Endometrial microvascular endothelial cells (primary cell): ENCODE data around the gene FANCE. TPM values are rescaled to one million over a fixed set of nuclear protein-coding genes. Genes with fewer than 3 reads are reported as not detected.

Experiments used
- in situ Hi-C: cut with HindIII; loops from 2 replicates; pipeline ENCODE4 v1.10.0; 2017; ENCODE audit warnings: low sequenced_read_pairs, low pct_unique_long_range_greater_than_20kb; ENCODE audit errors: inconsistent ontology term
- total RNA-seq: library from RNA; depleted of rRNA; stranded (reverse); fragments of >200 nt; gene quantifications from one replicate; pipeline ENCODE4 v1.2.3, GENCODE V29; 2015; ENCODE audit errors: inconsistent ontology term

Gene FANCE
- total RNA-seq, 1 donor from 2014 or later = 10.6 TPM

DNA sequence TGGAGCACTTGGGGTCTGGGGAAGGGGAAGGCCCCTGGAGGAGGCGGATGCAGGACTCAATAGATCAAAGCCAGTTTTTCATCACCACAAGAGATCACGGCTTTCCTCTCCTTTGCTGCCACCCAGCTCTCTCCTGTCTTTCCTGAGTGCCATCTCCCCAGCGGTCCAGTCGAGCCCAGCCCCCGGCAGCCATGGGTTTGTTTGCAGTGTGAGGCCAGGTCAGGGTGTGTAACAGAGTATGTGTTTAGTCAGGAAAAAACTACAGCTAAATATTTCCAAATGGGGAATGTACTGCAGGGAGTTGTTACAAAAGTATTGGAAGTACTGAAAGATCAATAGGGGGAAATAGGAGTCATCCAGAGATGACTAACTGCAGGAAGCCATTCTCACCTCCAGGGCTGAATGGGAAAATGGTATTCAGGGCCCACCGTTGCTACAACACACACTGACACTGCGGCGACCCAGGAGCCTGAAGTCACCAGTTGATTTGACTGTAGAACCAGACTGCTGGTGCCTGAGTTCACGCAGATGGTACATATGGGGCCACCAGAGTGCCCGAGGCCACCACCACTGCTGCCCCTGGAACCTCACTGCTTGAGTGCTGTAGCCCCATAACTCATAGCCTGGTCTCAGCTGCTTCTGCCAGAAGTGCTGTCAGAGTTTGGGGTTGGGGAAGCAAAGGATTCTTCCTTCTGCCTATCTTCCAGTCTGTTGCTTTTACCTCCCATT is 23.6 kb upstream of the FANCE start:
- in situ Hi-C loops = loop anchor here (25.0 kb wide), 1 partner anchor 91 kb away; the partner anchor contains the start of gene PPARD

DNA sequence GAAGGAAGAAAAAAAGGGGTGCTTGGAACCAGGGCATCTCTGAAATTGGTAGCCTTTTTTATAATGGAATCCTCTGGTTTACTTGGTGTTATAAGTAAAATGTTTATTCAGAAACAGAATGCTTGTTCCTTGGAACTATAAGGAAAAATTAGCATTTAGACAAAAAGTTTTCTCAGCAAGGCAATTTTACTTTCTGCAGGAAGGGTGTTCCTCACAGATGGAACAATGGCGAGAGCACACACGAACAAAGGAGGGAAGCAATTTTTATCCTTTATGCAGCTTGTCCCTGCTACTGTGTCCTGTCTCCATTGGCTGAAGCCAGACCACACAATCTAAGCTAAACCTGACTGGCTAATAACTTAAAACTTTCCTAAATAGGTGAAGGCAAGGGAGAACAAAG is 22.7 kb upstream of the FANCE start:
- in situ Hi-C loops = loop anchor here (25.0 kb wide), 1 partner anchor 92 kb away; the partner anchor contains the start of gene PPARD

DNA sequence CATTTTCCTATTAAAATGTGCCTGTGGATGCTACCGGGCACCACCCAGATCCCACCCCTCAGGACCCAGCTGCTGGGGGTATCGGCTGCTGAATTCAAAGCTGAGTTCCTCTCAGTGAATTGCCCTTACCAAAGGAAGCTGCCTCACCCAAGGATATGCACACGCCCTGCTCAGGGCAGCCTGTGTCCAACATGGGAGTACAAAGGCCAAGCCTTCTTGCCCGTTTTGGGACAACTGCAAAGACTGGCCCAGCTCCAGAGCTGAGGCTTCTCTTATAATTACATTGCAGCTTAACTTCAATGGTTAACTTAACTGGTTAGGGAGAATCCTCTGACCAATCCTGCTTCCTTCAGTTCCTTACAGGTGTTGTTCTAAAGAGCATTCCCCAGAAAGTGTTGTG is 19.8 kb upstream of the FANCE start:
- in situ Hi-C loops = loop anchor here (25.0 kb wide), 1 partner anchor 95 kb away; the partner anchor contains the start of gene PPARD

GRCh38 chr6:35432702-35433101 is 19.4 kb upstream of the FANCE start:
- in situ Hi-C loops = loop anchor here (25.0 kb wide), 1 partner anchor 95 kb away; the partner anchor contains the start of gene PPARD

DNA sequence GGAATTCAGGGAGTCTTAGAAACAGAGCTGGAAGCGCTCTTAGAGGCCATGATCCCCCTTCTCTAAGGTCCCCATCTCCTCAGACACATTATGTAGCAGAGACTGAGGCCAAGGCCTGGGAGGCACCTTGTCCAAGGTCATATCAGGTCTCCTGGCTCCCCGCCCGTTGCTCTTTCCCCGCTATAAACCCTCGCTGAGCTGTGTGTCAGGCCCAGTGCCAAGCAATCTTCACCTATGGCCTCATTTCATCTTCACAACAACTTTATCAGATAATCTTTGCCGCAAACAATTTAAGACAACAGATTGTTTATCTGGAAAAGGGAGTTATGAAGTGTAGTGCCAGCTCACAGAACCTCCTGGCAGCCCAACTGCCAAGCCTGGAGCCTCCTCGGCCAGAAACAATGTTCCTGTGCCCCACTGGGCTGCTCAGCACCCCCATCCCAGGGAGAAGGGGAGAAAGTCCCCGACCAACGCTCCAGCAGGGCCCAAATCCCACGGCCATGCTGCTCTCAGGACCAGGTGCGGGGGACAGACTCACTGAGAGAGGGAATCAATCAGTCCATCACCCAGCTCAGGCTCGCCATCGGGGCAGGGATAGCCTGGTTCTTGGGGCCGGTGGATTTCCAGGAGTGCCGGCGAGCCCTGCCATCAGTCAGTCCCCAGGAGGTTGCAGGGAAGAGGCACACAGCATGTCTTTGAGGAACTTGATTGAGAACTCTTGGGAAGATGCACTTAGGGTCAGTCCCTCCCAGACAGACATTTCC is 16.9 kb upstream of the FANCE start:
- in situ Hi-C loops = loop anchor here (25.0 kb wide), 1 partner anchor 98 kb away; the partner anchor contains the start of gene PPARD

GRCh38 chr6:35436071-35436857 is 15.9 kb upstream of the FANCE start:
- in situ Hi-C loops = loop anchor here (25.0 kb wide), 1 partner anchor 99 kb away; the partner anchor contains the start of gene PPARD

DNA sequence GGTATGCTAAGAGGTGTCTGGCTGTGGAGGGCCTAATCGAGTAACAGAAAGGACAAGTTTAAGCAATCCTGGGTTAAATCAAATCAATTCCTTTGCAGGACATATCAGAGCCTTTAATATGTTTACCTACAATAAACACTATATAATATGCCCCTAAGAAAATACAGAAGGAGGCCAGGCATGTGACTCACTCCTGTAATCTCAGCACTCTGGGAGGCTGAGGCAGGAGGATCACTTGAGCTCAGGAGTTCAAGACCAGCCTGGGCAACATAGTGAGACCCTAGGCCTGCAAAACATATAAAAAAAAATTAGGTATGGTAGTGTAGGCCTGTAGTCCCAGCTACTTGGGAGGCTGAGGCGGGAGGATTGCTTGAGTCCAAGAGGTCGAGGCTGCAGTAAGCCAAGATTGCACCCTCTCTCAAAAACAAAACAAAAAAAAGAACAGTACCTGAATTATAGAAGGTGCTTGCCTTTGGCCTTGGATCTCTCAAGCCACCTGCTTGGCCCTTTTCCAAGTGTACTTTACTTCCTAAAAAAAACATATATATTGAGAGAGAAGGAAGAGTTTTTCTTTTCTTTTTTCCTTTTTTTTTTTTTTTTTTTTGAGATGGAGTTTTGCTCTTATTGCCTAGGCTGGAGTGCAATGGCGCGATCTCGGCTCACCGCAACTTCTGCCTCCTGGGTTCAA is 13.6 kb upstream of the FANCE start:
- in situ Hi-C loops = loop anchor here (25.0 kb wide), 1 partner anchor 101 kb away; the partner anchor contains the start of gene PPARD

DNA sequence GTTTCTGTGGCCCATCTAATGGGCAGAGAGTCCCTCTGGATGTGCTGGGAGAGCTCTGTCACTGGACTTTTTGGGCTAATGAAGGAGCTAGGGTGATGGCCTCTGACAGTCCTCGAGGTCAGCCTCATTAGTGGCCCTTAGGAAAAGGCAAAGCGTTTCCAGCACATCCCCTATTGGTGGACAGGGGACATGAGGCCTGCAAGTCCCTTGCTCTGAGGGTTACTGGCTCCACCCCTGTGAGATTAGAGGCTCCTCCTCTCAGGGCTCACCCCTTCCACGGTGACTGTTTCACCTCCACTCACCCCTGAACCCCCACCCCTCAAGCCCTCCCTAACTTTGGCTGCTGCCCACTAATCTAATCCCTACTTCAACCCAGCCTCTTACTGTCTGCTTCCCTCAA is 12.8 kb upstream of the FANCE start:
- in situ Hi-C loops = loop anchor here (25.0 kb wide), 1 partner anchor 102 kb away; the partner anchor contains the start of gene PPARD

GRCh38 chr6:35441205-35441604 is 10.9 kb upstream of the FANCE start:
- in situ Hi-C loops = loop anchor here (25.0 kb wide), 1 partner anchor 104 kb away; the partner anchor contains the start of gene PPARD

DNA sequence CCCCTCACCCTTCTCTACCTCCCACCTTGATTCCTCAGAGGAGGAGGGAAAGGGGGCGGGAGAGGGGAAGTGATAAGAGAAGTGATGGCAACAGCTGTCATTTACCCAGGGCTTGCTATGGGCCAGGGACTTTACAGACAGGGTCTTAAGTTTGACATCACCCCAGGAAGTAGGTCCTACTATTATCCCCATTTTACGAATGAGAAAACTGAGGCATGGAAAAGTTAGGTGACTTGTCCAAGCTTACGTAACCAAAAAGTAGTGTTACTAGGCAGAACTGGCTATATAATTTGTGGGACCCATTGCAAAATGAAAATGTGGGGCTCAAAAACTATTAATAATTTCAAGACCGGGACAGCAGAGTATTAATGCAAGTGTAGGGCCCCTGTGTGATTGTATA is 10.5 kb upstream of the FANCE start:
- in situ Hi-C loops = loop anchor here (25.0 kb wide), 1 partner anchor 104 kb away; the partner anchor contains the start of gene PPARD

DNA sequence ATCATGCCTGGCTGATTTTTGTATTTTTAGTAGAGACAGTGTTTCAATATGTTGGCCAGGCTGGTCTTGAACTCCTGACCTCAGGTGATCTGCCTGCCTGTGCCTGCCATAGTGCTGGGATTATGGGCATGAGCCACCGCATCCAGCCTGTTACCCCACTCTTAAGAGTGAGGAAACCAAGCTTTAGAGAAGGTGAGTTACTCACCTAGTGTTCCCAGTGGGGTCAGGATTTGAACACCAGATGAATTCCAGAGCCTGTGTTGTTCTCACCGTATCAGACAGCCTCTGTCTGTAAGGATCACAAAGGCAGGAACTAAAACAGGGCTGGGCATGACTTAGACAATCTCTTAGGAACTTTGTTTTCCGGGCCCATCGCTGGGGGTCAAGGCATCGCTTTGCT is 9.4 kb upstream of the FANCE start:
- in situ Hi-C loops = loop anchor here (25.0 kb wide), 1 partner anchor 105 kb away; the partner anchor contains the start of gene PPARD

DNA sequence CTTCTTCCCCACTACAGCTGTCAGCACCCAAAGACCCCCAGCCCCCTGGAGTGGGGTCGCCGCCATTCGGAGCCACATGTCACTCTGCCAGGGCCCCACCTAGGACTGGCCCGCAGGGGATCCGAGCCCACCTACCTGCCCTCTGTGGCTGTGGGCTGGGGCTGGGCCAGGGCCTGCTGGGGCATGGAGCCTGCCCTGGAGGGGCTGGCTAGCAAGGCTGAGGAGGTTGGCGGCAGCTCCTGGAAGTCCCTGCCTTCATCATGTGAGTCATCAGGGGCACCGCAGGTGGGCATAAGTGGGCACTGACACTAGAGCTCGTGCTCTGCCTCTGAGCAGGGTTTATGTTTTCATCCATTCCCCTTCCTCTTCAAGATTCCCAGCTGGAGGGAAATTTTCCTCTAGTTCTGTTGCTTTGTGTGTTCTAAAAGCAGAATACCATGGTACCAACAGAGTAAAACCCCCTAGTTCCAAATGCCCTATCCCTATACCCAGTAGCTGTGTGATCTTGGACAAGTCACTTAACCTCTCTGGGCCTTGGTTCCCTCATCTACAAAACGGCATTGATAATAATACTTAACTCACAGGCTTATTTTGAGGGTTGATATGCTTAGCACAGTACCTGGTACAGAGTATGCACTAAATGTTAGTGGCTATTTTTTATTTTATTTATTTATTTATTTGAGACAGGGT is 8.7 kb upstream of the FANCE start:
- in situ Hi-C loops = loop anchor here (25.0 kb wide), 1 partner anchor 106 kb away; the partner anchor contains the start of gene PPARD

DNA sequence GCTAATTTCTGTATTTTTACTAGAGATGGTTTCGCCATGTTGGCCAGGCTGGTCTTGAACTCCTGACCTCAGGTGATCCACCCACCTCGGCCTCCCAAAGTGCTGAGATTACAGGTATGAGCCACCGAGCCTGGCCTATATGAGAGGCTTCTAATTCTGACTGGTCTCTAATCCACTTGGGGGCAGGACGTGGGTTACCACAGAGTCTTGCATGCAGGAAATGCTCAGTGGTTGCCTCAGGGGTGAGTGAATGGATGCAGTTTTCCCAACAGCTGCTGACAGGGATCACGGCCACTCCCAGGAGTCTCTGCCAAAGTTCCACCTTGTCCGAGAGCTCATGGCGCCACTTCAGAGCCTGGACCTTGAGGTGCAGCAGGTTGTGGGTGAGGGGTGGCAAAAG is 6.4 kb upstream of the FANCE start:
- in situ Hi-C loops = loop anchor here (25.0 kb wide), 1 partner anchor 108 kb away; the partner anchor contains the start of gene PPARD

- in situ Hi-C loops = loop anchor here (25.0 kb wide), 1 partner anchor 111 kb away; the partner anchor contains the start of gene PPARD
Measured at GRCh38 chr6:35448191-35448590, 3.9 kb upstream of the FANCE start.

DNA sequence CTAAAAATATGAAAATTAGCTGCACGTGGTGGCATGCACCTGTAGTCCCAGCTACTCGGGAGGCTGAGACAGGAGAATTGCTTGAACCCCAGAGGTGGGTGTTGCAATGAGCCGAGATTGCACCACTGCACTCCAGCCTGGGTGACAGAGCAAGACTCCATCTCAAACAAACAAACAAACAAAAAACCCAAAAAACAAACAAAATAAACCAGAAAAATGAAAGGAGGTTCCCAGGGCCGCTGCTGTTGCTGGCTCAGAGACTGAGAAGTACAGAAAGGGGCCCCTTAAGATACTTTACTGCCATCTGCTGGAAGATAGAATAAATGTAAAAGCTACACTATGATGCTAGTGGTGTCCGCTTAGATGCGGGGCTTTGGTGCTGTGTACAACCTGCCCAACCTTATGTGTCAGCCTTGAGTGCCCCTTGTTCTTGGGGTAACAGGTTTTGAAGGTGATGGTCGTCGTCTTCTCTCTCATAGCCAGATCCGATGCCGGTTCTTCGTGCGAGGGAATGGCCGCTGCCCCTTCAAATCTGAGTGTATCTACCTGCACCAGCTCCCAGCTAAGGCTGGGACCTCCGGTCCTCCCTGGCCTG is 2.8 kb upstream of the FANCE start:
- in situ Hi-C loops = loop anchor here (25.0 kb wide), 1 partner anchor 112 kb away; the partner anchor contains the start of gene PPARD

- in situ Hi-C loops = no loop called here
Measured at GRCh38 chr6:35451354-35452182, 570 bp upstream of the FANCE start.
